Peyer's patch (tissue), 4 donors: ENCODE data around the gene ALG2.

Source experiments
- POLR2A ChIP-seq, 2 donors: fragments of 450-650 bp; IDR thresholded peaks; one replicate each; pipeline ENCODE4 v1.5.1; 2017; ENCODE audit warnings: antibody characterized with exemption in 2 of 2, mild to moderate bottlenecking in 2 of 2, moderate library complexity in 2 of 2
- TF ChIP-seq, protein P1 (sequence below), 6 experiments: fragments of 450-650 bp in 4 of 6; fragments of 200-600 bp in 2 of 6; sonication (generic) in 1 of 6; IDR thresholded peaks; one replicate each; pipeline ENCODE4 v1.5.1; 2017 to 2019; ENCODE audit warnings: antibody characterized with exemption in 6 of 6, mild to moderate bottlenecking in 3 of 6, moderate library complexity in 1 of 6

DNA sequence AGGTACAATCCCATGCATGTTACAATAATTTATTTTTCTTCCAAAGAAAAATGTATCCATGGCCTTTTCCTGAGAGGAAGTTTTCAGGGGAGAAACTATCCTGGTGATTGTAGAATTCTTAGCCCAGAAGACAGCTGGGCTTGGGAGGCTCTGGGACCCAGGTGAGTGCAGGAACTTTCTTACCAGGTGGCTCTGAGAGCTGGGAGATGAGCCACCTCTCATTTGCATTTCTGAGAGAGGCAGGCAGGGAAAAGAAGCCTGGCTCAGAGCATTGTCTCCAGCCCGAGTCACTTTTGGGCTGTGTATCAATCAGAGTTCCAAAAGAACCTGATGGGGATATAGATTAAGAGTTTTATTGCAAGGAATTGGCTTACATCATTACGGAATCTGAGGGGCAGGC lies 52.7 kb downstream of the ALG2 start:
- TF ChIP-seq, protein P1, sequence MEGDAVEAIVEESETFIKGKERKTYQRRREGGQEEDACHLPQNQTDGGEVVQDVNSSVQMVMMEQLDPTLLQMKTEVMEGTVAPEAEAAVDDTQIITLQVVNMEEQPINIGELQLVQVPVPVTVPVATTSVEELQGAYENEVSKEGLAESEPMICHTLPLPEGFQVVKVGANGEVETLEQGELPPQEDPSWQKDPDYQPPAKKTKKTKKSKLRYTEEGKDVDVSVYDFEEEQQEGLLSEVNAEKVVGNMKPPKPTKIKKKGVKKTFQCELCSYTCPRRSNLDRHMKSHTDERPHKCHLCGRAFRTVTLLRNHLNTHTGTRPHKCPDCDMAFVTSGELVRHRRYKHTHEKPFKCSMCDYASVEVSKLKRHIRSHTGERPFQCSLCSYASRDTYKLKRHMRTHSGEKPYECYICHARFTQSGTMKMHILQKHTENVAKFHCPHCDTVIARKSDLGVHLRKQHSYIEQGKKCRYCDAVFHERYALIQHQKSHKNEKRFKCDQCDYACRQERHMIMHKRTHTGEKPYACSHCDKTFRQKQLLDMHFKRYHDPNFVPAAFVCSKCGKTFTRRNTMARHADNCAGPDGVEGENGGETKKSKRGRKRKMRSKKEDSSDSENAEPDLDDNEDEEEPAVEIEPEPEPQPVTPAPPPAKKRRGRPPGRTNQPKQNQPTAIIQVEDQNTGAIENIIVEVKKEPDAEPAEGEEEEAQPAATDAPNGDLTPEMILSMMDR (IDR thresholded peaks at IDR 0.05): no peak
- TF ChIP-seq POLR2A (IDR thresholded peaks at IDR 0.05): no peak
